Endodermal cell (in vitro differentiated cells): ENCODE measurements around the gene IFNA13. TPM values are rescaled to one million over a fixed set of nuclear protein-coding genes. Genes with fewer than 3 reads are reported as not detected.
A peak's percentile ranks its signal among the peaks of the same experiment; 100 is the strongest.

Experiments used
- DNase-seq: peaks from one replicate; pipeline ENCODE4 v3.0.0-alpha.2; 2017
- H3K27ac ChIP-seq: 2 replicates; pipeline ENCODE4 v1.5.1; 2013; ENCODE audit warnings: mild to moderate bottlenecking, low read depth, low read length, moderate library complexity
- H3K27me3 ChIP-seq: 2 replicates; pipeline ENCODE4 v1.6.1; 2013; ENCODE audit warnings: mild to moderate bottlenecking, low read length, moderate library complexity; ENCODE audit not compliant: insufficient read depth, control insufficient read depth, poor library complexity, severe bottlenecking
- H3K36me3 ChIP-seq: 2 replicates; pipeline ENCODE4 v1.7.0; 2013; ENCODE audit warnings: mild to moderate bottlenecking, low read length, moderate library complexity; ENCODE audit not compliant: control insufficient read depth, insufficient read depth
- H3K4me1 ChIP-seq: one replicate; pipeline ENCODE4 v1.7.0; 2013; ENCODE audit warnings: low read length; ENCODE audit not compliant: control insufficient read depth, insufficient read depth
- H3K4me3 ChIP-seq: 2 replicates; pipeline ENCODE4 v1.5.1; 2013; ENCODE audit warnings: mild to moderate bottlenecking, low read length, moderate library complexity
- H3K9ac ChIP-seq: 2 replicates; pipeline ENCODE4 v1.6.1; 2013; ENCODE audit warnings: mild to moderate bottlenecking, low read length, moderate library complexity; ENCODE audit not compliant: poor library complexity, severe bottlenecking; ENCODE audit errors: extremely low read depth
- H3K9me3 ChIP-seq: 2 replicates; pipeline ENCODE4 v1.6.1; 2013; ENCODE audit warnings: mild to moderate bottlenecking, low read length, moderate library complexity; ENCODE audit not compliant: control insufficient read depth
- H3K27ac Mint-ChIP-seq: 2 replicates; pipeline ENCODE4 v1.8.0; 2020; ENCODE audit warnings: mixed read lengths
- H3K27me3 Mint-ChIP-seq: 2 replicates; pipeline ENCODE4 v1.8.0; 2021; ENCODE audit warnings: mild to moderate bottlenecking, mixed read lengths; ENCODE audit not compliant: insufficient read depth
- H3K36me3 Mint-ChIP-seq: 2 replicates; pipeline ENCODE4 v1.8.0; 2020; ENCODE audit warnings: low read depth, mixed read lengths
- H3K4me1 Mint-ChIP-seq: 2 replicates; pipeline ENCODE4 v1.8.0; 2020; ENCODE audit warnings: mixed read lengths
- H3K4me3 Mint-ChIP-seq: 2 replicates; pipeline ENCODE4 v1.8.0; 2020; ENCODE audit warnings: mild to moderate bottlenecking, moderate library complexity, mixed read lengths
- H3K9me3 Mint-ChIP-seq: 2 replicates; pipeline ENCODE4 v1.8.0; 2020; ENCODE audit warnings: mild to moderate bottlenecking, mixed read lengths
- CTCF ChIP-seq: fragments of 200-600 bp; sonication (generic); conservative IDR thresholded peaks from 2 replicates; pipeline ENCODE4 v1.5.0; 2021; ENCODE audit warnings: antibody characterized with exemption, mild to moderate bottlenecking
- WGBS, 2 experiments: methylation state at CpG; one replicate each; pipeline versions ENCODE4 v1.1.5 to v1.1.7; 2013; ENCODE audit warnings: missing lambda C conversion rate in 2 of 2, mixed read lengths in 1 of 2; ENCODE audit not compliant: insufficient coverage in 1 of 2, insufficient read length in 1 of 2; 5-methylcytosine and 5-hydroxymethylcytosine counted together
- total RNA-seq, 2 donors: library from RNA; stranded (reverse); fragmentation: NEBNext Ultra II Directional in 1 of 2; extraction: Animal tissue kit (Norgen Biotek cat#: 25700) in 1 of 2; gene quantifications; 2 replicates in 1 of 2; 3 replicates in 1 of 2; pipeline ENCODE4 v1.2.1, GENCODE V29; 2021

Gene IFNA13
- total RNA-seq, 2 donors from 2014 or later = not detected

- Histone ChIP-seq H3K4me1 (no peaks in the 10 kb centered on the region), H3K36me3 (peaks cover 10% of the 10 kb centered on the region), H3K9me3 (no peaks in the 10 kb centered on the region), H3K27ac (no peak overlapping the region), H3K27me3 (peaks cover 18% of the 10 kb centered on the region), H3K4me3 (no peak overlapping the region), H3K9ac (no peak overlapping the region)
- H3K4me3 Mint-ChIP-seq = no peak overlapping the region
- no peaks in the 10 kb centered on the region for H3K9me3 Mint-ChIP-seq
- H3K27ac Mint-ChIP-seq = no peak overlapping the region
- WGBS, 2 experiments = 18 to 50% methylated on average over 1 to 7 of the region's 7 CpGs
- peak; percentile 86 for TF ChIP-seq CTCF
- peak; percentile 58 for DNase-seq
- no peaks in the 10 kb centered on the region for H3K4me1 Mint-ChIP-seq
- peaks cover 41% of the 10 kb centered on the region for H3K27me3 Mint-ChIP-seq
- H3K36me3 Mint-ChIP-seq = peaks cover under 1% of the 10 kb centered on the region
Measured at GRCh38 chr9:21317956-21318923, 49.6 kb downstream of the IFNA13 start.

Other genes starting within 250 kb of the IFNA13 start
- gene IFNW1, start 226.2 kb downstream of the IFNA13 start, total RNA-seq = not detected
- gene IFNA21, start 201.4 kb downstream of the IFNA13 start, total RNA-seq = not detected
- not detected for gene IFNA4, start 180.5 kb downstream of the IFNA13 start, total RNA-seq
- gene IFNA7, start 165.9 kb downstream of the IFNA13 start, total RNA-seq = not detected
- gene IFNA10, start 160.9 kb downstream of the IFNA13 start, total RNA-seq = not detected
- not detected for gene IFNA16, start 150.7 kb downstream of the IFNA13 start, total RNA-seq
- not detected for gene IFNA17, start 139.8 kb downstream of the IFNA13 start, total RNA-seq
- not detected for gene IFNA14, start 128.1 kb downstream of the IFNA13 start, total RNA-seq
- not detected for gene IFNA5, start 62.7 kb downstream of the IFNA13 start, total RNA-seq
- gene KLHL9, start 32.7 kb downstream of the IFNA13 start, total RNA-seq = 10 to 100 TPM; 24.6 to 32.0 TPM
- gene IFNA6, start 17.2 kb downstream of the IFNA13 start, total RNA-seq = not detected
- gene IFNA2, start 17.3 kb upstream of the IFNA13 start, total RNA-seq = not detected
- not detected for gene IFNA8, start 41.1 kb upstream of the IFNA13 start, total RNA-seq
- gene IFNA1, start 72.4 kb upstream of the IFNA13 start, total RNA-seq = not detected
- 1 to 10 TPM; 1.5 to 2.0 TPM for gene IFNE, start 114.3 kb upstream of the IFNA13 start, total RNA-seq